H1 (cell line): ENCODE data around the gene TK2. TPM values are rescaled to one million over a fixed set of nuclear protein-coding genes. Genes with fewer than 3 reads are reported as not detected.

ENCODE experiments used
- CTCF ChIA-PET: fragments of 300-600 bp; sonication (Branson Sonifier 250); formaldehyde crosslinking; loops from one replicate; lab custom pipeline; 2021; ENCODE audit not compliant: partially characterized antibody; lab: Charles Lee
- POLR2A ChIA-PET: fragments of 300-600 bp; sonication (Branson Sonifier 250); formaldehyde crosslinking; loops from one replicate; lab custom pipeline; 2021; ENCODE audit warnings: inconsistent platforms; ENCODE audit not compliant: partially characterized antibody; lab: Charles Lee
- DNase-seq, 2 experiments: peaks; one replicate each; pipeline versions ENCODE4 v3.0.0 to v3.0.0-alpha.2; 2010 to 2022; ENCODE audit warnings: low spot score in 2 of 2, low read depth in 1 of 2, mixed read lengths in 1 of 2
- FAIRE-seq: peaks from 2 replicates; lab custom pipeline; 2011; peaks lifted over from hg19 to GRCh38; lab: Jason Lieb, UNC
- H2AFZ ChIP-seq: 2 replicates; pipeline ENCODE4 v1.8.1; 2012; ENCODE audit warnings: low read length, inconsistent platforms
- H2AK5ac ChIP-seq: 2 replicates; pipeline ENCODE4 v1.6.1; 2013; ENCODE audit warnings: low read depth, low read length
- H2BK120ac ChIP-seq: replicated peaks from 2 replicates; pipeline ENCODE3; 2013; ENCODE audit warnings: low read depth, low read length, inconsistent platforms
- H2BK12ac ChIP-seq: 2 replicates; pipeline ENCODE4 v1.6.1; 2013; ENCODE audit warnings: low read depth, low read length
- H2BK15ac ChIP-seq: 2 replicates; pipeline ENCODE4 v1.6.1; 2013; ENCODE audit warnings: low read length
- H2BK20ac ChIP-seq: 2 replicates; pipeline ENCODE4 v1.6.1; 2013; ENCODE audit warnings: low read length
- H2BK5ac ChIP-seq: 2 replicates; pipeline ENCODE4 v1.6.1; 2013; ENCODE audit warnings: low read depth, low read length
- H3K14ac ChIP-seq: 2 replicates; pipeline ENCODE4 v1.6.1; 2013; ENCODE audit warnings: inconsistent platforms; ENCODE audit not compliant: insufficient read length
- H3K18ac ChIP-seq: 2 replicates; pipeline ENCODE4 v1.6.1; 2013; ENCODE audit warnings: low read length; ENCODE audit errors: extremely low read depth
- H3K23ac ChIP-seq: 2 replicates; pipeline ENCODE4 v1.6.1; 2013; ENCODE audit warnings: inconsistent platforms; ENCODE audit not compliant: insufficient read length
- H3K23me2 ChIP-seq: 2 replicates; pipeline ENCODE4 v1.6.1; 2013; ENCODE audit warnings: low read depth, low read length
- H3K27ac ChIP-seq: 2 replicates; pipeline ENCODE4 v1.6.1; 2011; ENCODE audit warnings: low read depth, low read length, inconsistent platforms
- H3K27me3 ChIP-seq, 4 experiments: replicated peaks in 1 of 4; 1 replicate in 1 of 4; 2 replicates in 3 of 4; pipeline versions ENCODE4 v1.6.1 to v1.8.1; 2011 to 2013; ENCODE audit warnings: low read length in 3 of 4, mild to moderate bottlenecking in 3 of 4, inconsistent platforms in 2 of 4, mixed read lengths in 2 of 4, moderate library complexity in 1 of 4; ENCODE audit not compliant: control insufficient read depth in 3 of 4, insufficient read depth in 3 of 4; ENCODE audit errors: extremely low read depth in 1 of 4
- H3K36me3 ChIP-seq, 4 experiments: 2 replicates each; pipeline versions ENCODE4 v1.6.1 to v1.8.1; 2011 to 2013; ENCODE audit warnings: mild to moderate bottlenecking in 4 of 4, low read length in 3 of 4, moderate library complexity in 2 of 4, control low read depth in 1 of 4, inconsistent platforms in 1 of 4; ENCODE audit not compliant: insufficient read depth in 4 of 4, control insufficient read depth in 2 of 4
- H3K4ac ChIP-seq: replicated peaks from 2 replicates; pipeline ENCODE3; 2013; ENCODE audit warnings: low read length, low read depth, mixed read lengths, inconsistent platforms; ENCODE audit not compliant: insufficient read length
- H3K4me1 ChIP-seq, 4 experiments: replicated peaks in 1 of 4; 1 replicate in 1 of 4; 2 replicates in 3 of 4; pipeline versions ENCODE4 v1.6.1 to v1.8.1; 2011 to 2013; ENCODE audit warnings: low read length in 3 of 4, inconsistent platforms in 2 of 4, mixed read lengths in 1 of 4; ENCODE audit not compliant: insufficient read depth in 4 of 4, control insufficient read depth in 3 of 4
- H3K4me2 ChIP-seq, 2 experiments: 2 replicates each; pipeline versions ENCODE4 v1.6.1 to v1.8.1; 2011 to 2013; ENCODE audit warnings: low read depth in 2 of 2, low read length in 2 of 2, control low read depth in 1 of 2, inconsistent platforms in 1 of 2, mild to moderate bottlenecking in 1 of 2; ENCODE audit not compliant: insufficient read depth in 1 of 2
- H3K4me3 ChIP-seq, 4 experiments: fragments of 200-600, 300-600 bp in 1 of 4; sonication (generic), shearing (Covaris generic), sonication (Bioruptor Twin) in 1 of 4; 2 replicates each; pipeline versions ENCODE4 v1.5.1 to v1.8.1; 2011 to 2016; ENCODE audit warnings: low read length in 4 of 4, low read depth in 3 of 4, control low read depth in 2 of 4, inconsistent platforms in 2 of 4, mild to moderate bottlenecking in 2 of 4, mixed read lengths in 1 of 4, moderate library complexity in 1 of 4; ENCODE audit not compliant: insufficient read depth in 2 of 4; ENCODE audit errors: extremely low read depth in 1 of 4
- H3K56ac ChIP-seq: replicated peaks from 2 replicates; pipeline ENCODE3; 2013; ENCODE audit warnings: low read depth, mild to moderate bottlenecking, mixed read lengths, low read length, inconsistent platforms; ENCODE audit not compliant: insufficient read length
- H3K79me1 ChIP-seq: 2 replicates; pipeline ENCODE4 v1.6.1; 2013; ENCODE audit warnings: low read depth, low read length, control low read depth
- H3K79me2 ChIP-seq, 2 experiments: 2 replicates each; pipeline versions ENCODE4 v1.6.1 to v1.8.1; 2012 to 2013; ENCODE audit warnings: low read length in 2 of 2, mild to moderate bottlenecking in 2 of 2, inconsistent platforms in 1 of 2; ENCODE audit not compliant: insufficient read depth in 2 of 2, control insufficient read depth in 1 of 2
- H3K9ac ChIP-seq, 4 experiments: replicated peaks in 1 of 4; 1 replicate in 1 of 4; 2 replicates in 3 of 4; pipeline versions ENCODE4 v1.6.1 to v1.8.1; 2011 to 2013; ENCODE audit warnings: low read depth in 3 of 4, low read length in 3 of 4, control low read depth in 2 of 4, mild to moderate bottlenecking in 2 of 4, moderate library complexity in 2 of 4, inconsistent platforms in 1 of 4; ENCODE audit errors: extremely low read depth in 1 of 4
- H3K9me3 ChIP-seq, 2 experiments: 2 replicates each; pipeline versions ENCODE4 v1.6.1 to v1.8.1; 2012 to 2013; ENCODE audit warnings: mild to moderate bottlenecking in 2 of 2, moderate library complexity in 2 of 2, control low read depth in 1 of 2, inconsistent platforms in 1 of 2, low read depth in 1 of 2, low read length in 1 of 2, mixed read lengths in 1 of 2; ENCODE audit not compliant: insufficient read depth in 2 of 2
- H4K20me1 ChIP-seq, 2 experiments: replicated peaks in 1 of 2; 2 replicates each; pipeline versions ENCODE3 to v1.8.1; 2011 to 2013; ENCODE audit warnings: inconsistent platforms in 2 of 2, low read length in 2 of 2, mild to moderate bottlenecking in 1 of 2; ENCODE audit not compliant: insufficient read depth in 2 of 2, control insufficient read depth in 1 of 2
- H4K5ac ChIP-seq: 2 replicates; pipeline ENCODE4 v1.6.1; 2013; ENCODE audit warnings: low read length, low read depth, mixed read lengths, inconsistent platforms; ENCODE audit not compliant: insufficient read length
- H4K8ac ChIP-seq: 2 replicates; pipeline ENCODE4 v1.8.0; 2013; ENCODE audit warnings: mild to moderate bottlenecking, moderate library complexity, low read length, inconsistent platforms; ENCODE audit not compliant: insufficient read depth; ENCODE audit errors: extremely low read depth
- H4K91ac ChIP-seq: replicated peaks from 2 replicates; pipeline ENCODE3; 2013; ENCODE audit warnings: low read length, mixed read lengths, inconsistent platforms; ENCODE audit not compliant: insufficient read length
- CHD1 ChIP-seq: IDR thresholded peaks from 2 replicates; pipeline ENCODE4 v1.6.1; 2012; ENCODE audit warnings: low read depth, low read length, improper control_type of control experiment
- HDAC2 ChIP-seq, 2 experiments: fragments of 300-600 bp in 1 of 2; sonication (generic) in 1 of 2; IDR thresholded peaks; 2 replicates each; pipeline ENCODE4 v1.6.1; 2011 to 2012; ENCODE audit warnings: low read depth in 2 of 2, low read length in 2 of 2, mild to moderate bottlenecking in 2 of 2, moderate library complexity in 2 of 2, borderline replicate concordance in 1 of 2, inconsistent platforms in 1 of 2
- JUND ChIP-seq: IDR thresholded peaks from 2 replicates; pipeline ENCODE4 v1.6.1; 2011; ENCODE audit warnings: mild to moderate bottlenecking, improper control_type of control experiment, low read length
- KDM5A ChIP-seq: fragments of 200-600 bp; IDR thresholded peaks from 2 replicates; pipeline ENCODE4 v1.7.1; 2012; ENCODE audit warnings: mild to moderate bottlenecking, low read length, inconsistent platforms, mixed read lengths
- SAP30 ChIP-seq: fragments of 300-600 bp; sonication (generic); IDR thresholded peaks from 2 replicates; pipeline ENCODE4 v1.7.1; 2012; ENCODE audit warnings: low read length, moderate library complexity, mild to moderate bottlenecking, inconsistent platforms; ENCODE audit not compliant: insufficient read depth, insufficient replicate concordance
- SP2 ChIP-seq: IDR thresholded peaks from 2 replicates; pipeline ENCODE4 v1.6.1; 2012; ENCODE audit warnings: mild to moderate bottlenecking, low read length, inconsistent platforms
- WGBS, 2 experiments: shearing (Covaris generic) in 1 of 2; methylation state at CpG; one replicate each; pipeline versions ENCODE4 v1.1.6 to v1.1.7; 2013 to 2015; ENCODE audit warnings: low lambda C conversion rate in 2 of 2, mixed read lengths in 2 of 2, inconsistent platforms in 1 of 2, low coverage in 1 of 2, missing lambda C conversion rate in 1 of 2; ENCODE audit not compliant: insufficient replicate concordance in 2 of 2, insufficient coverage in 1 of 2, insufficient read length in 1 of 2; ENCODE audit errors: extremely low coverage in 1 of 2, missing lambda C conversion rate in 1 of 2; 5-methylcytosine and 5-hydroxymethylcytosine counted together
- polyA plus RNA-seq, 7 experiments: library from polyadenylated mRNA; depleted of rRNA in 3 of 7; stranded (reverse) in 5 of 7; unstranded in 2 of 7; fragments of >200 nt in 5 of 7; fragments of 200-250 nt in 2 of 7; gene quantifications; 1 replicate in 5 of 7; 2 replicates in 1 of 7; 4 replicates in 1 of 7; pipeline versions ENCODE4 v1.2.1 to v1.2.3, GENCODE V29; 2011 to 2013; ENCODE audit warnings: missing spikeins in 2 of 7, mixed read lengths in 2 of 7
- total RNA-seq: library from RNA; stranded (reverse); fragmentation: NEBNext Ultra II Directional; extraction: Animal tissue kit (Norgen Biotek cat#: 25700); gene quantifications from 2 replicates; pipeline ENCODE4 v1.2.1, GENCODE V29; 2021

TK2 gene
- total and polyA plus RNA-seq, 2 of the 8 experiments (the other 6 are each of a cell fraction or from before 2014, with no cell fraction given): 2.7 to 3.6 TPM

DNA sequence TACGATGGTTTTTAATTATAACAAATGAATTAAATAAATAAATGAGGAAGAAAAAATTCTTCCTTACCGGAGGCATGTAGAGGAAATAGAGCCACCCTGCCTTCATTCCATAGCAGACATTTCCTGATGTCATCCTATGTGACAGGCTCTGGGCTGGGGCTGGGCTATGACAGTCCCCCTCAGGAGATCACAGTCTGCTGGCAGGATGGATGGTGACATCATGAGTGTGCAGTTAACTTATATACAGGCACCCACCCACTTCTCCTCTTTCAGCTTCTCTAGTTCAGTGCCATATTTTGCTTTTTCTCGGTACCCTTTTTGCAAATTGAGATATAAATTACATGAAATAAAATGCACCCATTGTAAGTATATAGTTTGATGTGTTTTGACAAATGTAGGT, 48.2 kb upstream of the TK2 start:
- no peak overlapping the region for H3K14ac ChIP-seq
- no peak overlapping the region for H2BK15ac ChIP-seq
- H4K8ac ChIP-seq: no peak overlapping the region
- no peak overlapping the region for H3K23ac ChIP-seq
- no peak overlapping the region for H2AK5ac ChIP-seq
- H3K79me1 ChIP-seq: no peaks in the 10 kb centered on the region
- FAIRE-seq (no peak), DNase-seq (no peak)
- no peaks in the 10 kb centered on the region for H3K27me3 ChIP-seq
- no peak overlapping the region for H2BK12ac ChIP-seq
- no peaks in the 10 kb centered on the region for H3K79me2 ChIP-seq
- WGBS, 2 experiments: 85% methylated on average over 3 of the region's 3 CpGs; no CpG with 5 or more reads in 1 of the 2 experiments
- H3K23me2 ChIP-seq: peaks cover 2% of the 10 kb centered on the region; the same call in 1 of the 2 replicates
- no peak overlapping the region for H3K27ac ChIP-seq
- no peaks in the 10 kb centered on the region for H4K20me1 ChIP-seq
- H2BK120ac ChIP-seq: no peak overlapping the region
- H2BK5ac ChIP-seq: no peak overlapping the region
- no peak overlapping the region for H2AFZ ChIP-seq
- H3K18ac ChIP-seq: no peak overlapping the region
- H3K4ac ChIP-seq: no peak overlapping the region
- H3K36me3 ChIP-seq: no peaks in the 10 kb centered on the region
- H3K4me2 ChIP-seq: no peak overlapping the region
- TF ChIP-seq CHD1 (no peak), SAP30 (no peak), JUND (no peak), SP2 (no peak), HDAC2 (IDR thresholded peaks at IDR 0.05; ENCODE audit: borderline replicate concordance in 1 of 2, low read depth in 2 of 2, low read length in 2 of 2) (no peak), KDM5A (no peak)
- CTCF ChIA-PET: interaction anchor here (1.3 to 2.2 kb wide), 3 partner anchors 9 to 191 kb away, joined by 4 to 12 read pairs (median 4); no protein-coding TSS in a partner anchor
- no peak overlapping the region for H2BK20ac ChIP-seq
- no peak overlapping the region for H3K4me3 ChIP-seq
- H3K4me1 ChIP-seq: no peaks in the 10 kb centered on the region
- POLR2A ChIA-PET: interaction anchor here (1.2 kb wide), 1 partner anchor 10 kb away, joined by 4 read pairs; no protein-coding TSS in a partner anchor
- no peak overlapping the region for H4K91ac ChIP-seq
- H3K9me3 ChIP-seq: no peaks in the 10 kb centered on the region
- no peak overlapping the region for H3K56ac ChIP-seq
- H3K9ac ChIP-seq: no peak overlapping the region
- no peak overlapping the region for H4K5ac ChIP-seq
